ENCODE results near the gene SUGCT. TPM values are rescaled to one million over a fixed set of nuclear protein-coding genes. Genes with fewer than 3 reads are reported as not detected.
"Not testable (repeated sequence)": the region's sequence is repeated elsewhere in the genome, so short reads cannot be mapped to it uniquely, and the experiment has no call there.

The SUGCT gene
- total RNA-seq, 6 donors from 2014 or later = 1.4 to 3.1 (median 1.7) TPM; not detected in 1

DNA sequence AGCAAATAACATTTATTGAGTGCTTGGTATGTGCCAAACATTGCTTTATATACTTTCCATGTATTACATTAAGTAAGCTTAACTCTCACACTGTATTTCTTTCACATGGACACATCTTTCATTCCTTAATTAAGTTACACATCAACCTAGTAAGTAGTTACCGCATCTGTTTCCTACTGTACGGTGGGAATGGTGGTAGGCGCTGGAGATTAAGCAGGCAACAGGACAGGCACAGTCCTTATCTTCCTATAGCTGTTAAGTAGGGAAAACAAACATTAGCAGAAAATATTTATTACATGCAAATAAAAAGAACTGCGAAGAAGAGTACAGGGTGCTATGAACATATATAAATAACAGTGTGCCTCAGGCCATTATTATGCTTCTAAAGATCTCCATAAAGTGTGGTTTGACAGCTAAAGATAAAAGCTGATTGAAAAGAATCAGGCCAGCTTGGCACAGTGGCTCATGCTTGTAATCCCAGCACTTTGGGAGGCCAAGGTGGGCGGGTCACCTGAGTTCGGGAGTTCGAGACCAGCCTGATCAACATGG lies 105.0 kb downstream of the SUGCT start:
- Histone ChIP-seq H3K4me1 (no peaks in the 10 kb centered on the region), H3K4me3 (no peak overlapping the region), H3K27ac (no peak overlapping the region), H3K27me3 (no peaks in the 10 kb centered on the region), H3K36me3 (no peaks in the 10 kb centered on the region), H3K9me3 (no peaks in the 10 kb centered on the region)
- no peak for DNase-seq
- 86 to 89% methylated on average over 7 of the region's 7 CpGs for whole genome bisulfite sequencing, 2 donors
- ATAC-seq (ENCODE audit: low FRiP score in 2 of 2) = no peak
- TF ChIP-seq EP300 (IDR thresholded peaks at IDR 0.05) = no peak

DNA sequence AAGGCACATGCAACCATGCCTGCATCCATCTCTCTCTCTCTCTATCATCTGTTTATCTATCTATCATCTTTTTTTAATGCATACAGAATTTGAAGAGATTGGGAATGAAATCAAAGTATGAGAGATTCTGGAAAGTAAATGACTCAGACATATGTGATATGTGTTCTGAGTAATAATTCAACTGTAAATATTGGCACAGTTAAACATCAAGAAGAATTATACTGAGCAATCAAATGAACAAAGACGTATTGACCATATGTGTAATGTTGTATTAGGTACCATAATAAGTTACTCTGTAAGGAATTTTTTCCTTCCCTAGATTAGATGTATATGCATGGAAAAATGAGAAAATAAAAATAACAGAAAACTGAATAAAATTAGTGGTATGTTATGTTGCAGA lies 108.3 kb downstream of the SUGCT start:
- Histone ChIP-seq H3K27ac (no peak overlapping the region), H3K9me3 (no peaks in the 10 kb centered on the region), H3K27me3 (no peaks in the 10 kb centered on the region), H3K4me3 (no peak overlapping the region), H3K36me3 (no peaks in the 10 kb centered on the region), H3K4me1 (no peaks in the 10 kb centered on the region)
- no peak for TF ChIP-seq POLR2AphosphoS5 (IDR thresholded peaks at IDR 0.05)
- TF ChIP-seq, protein P1, sequence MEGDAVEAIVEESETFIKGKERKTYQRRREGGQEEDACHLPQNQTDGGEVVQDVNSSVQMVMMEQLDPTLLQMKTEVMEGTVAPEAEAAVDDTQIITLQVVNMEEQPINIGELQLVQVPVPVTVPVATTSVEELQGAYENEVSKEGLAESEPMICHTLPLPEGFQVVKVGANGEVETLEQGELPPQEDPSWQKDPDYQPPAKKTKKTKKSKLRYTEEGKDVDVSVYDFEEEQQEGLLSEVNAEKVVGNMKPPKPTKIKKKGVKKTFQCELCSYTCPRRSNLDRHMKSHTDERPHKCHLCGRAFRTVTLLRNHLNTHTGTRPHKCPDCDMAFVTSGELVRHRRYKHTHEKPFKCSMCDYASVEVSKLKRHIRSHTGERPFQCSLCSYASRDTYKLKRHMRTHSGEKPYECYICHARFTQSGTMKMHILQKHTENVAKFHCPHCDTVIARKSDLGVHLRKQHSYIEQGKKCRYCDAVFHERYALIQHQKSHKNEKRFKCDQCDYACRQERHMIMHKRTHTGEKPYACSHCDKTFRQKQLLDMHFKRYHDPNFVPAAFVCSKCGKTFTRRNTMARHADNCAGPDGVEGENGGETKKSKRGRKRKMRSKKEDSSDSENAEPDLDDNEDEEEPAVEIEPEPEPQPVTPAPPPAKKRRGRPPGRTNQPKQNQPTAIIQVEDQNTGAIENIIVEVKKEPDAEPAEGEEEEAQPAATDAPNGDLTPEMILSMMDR (IDR thresholded peaks at IDR 0.05) = no peak
- TF ChIP-seq EP300 (IDR thresholded peaks at IDR 0.05) = no peak
- TF ChIP-seq POLR2A (IDR thresholded peaks at IDR 0.05) = no peak
- WGBS, 2 donors = 87 to 92% methylated on average over 1 of the region's 1 CpG
- no peak for ATAC-seq (ENCODE audit: low FRiP score in 2 of 2)
- no peak for DNase-seq

DNA sequence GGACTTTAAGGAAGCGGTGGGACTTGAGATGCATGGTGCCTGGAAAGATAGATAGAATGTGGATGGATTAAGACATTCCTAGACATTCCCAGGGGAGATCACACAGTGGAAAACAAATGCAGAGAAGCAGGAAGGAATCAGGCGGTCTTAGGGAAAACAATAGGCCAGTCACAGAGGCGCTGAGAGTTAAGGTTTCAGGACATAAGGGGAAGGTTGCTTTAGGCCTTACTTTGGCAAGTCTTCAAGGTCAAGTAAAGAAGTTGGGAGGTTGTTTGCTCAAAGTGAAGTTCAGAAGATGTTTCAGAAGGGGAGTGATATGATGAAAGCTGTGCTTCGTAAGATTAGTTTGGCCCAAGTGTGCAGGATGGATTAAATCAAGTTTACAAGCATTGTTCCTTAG lies 109.4 kb downstream of the SUGCT start:
- H3K4me1 ChIP-seq = no peaks in the 10 kb centered on the region
- H3K27ac ChIP-seq = no peak overlapping the region
- ATAC-seq (ENCODE audit: low FRiP score in 2 of 2) (no peak), DNase-seq (no peak)
- H3K4me3 ChIP-seq = no peak overlapping the region
- no peaks in the 10 kb centered on the region for H3K9me3 ChIP-seq
- H3K36me3 ChIP-seq = no peaks in the 10 kb centered on the region
- TF ChIP-seq EP300 (IDR thresholded peaks at IDR 0.05) = no peak
- TF ChIP-seq POLR2A (IDR thresholded peaks at IDR 0.05) = no peak
- no peak for TF ChIP-seq POLR2AphosphoS5 (IDR thresholded peaks at IDR 0.05)
- TF ChIP-seq, protein P1 (IDR thresholded peaks at IDR 0.05) = no peak
- no peaks in the 10 kb centered on the region for H3K27me3 ChIP-seq
- WGBS, 2 donors = 74 to 76% methylated on average over 4 of the region's 4 CpGs

DNA sequence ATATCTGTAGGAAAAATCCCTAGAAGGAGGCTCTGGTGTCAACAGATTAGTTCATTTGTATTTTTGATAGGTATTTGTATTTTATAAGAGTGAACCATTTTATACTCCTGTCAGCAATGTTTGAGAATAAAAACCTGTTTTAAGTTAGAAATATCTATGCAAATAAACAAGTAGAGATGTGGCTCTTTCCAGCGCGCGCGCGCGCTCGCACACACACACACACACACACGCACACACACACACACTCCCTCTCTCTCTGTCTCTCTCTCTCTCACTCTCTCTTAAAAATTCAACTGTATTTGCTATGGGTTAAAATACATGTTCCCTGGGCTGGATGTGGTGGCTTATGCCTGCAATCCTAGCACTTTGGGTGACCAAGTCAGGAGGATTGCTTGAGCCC lies 113.9 kb downstream of the SUGCT start:
- H3K4me1 ChIP-seq = no peaks in the 10 kb centered on the region
- H3K27ac ChIP-seq = no peak overlapping the region
- no peak for ATAC-seq (ENCODE audit: low FRiP score in 2 of 2)
- peak in 1 of 2 donors; percentile 52 for DNase-seq
- H3K9me3 ChIP-seq = no peaks in the 10 kb centered on the region
- H3K36me3 ChIP-seq = no peaks in the 10 kb centered on the region
- no peaks in the 10 kb centered on the region for H3K27me3 ChIP-seq
- TF ChIP-seq EP300 (IDR thresholded peaks at IDR 0.05) (no peak), POLR2A (IDR thresholded peaks at IDR 0.05) (no peak), POLR2AphosphoS5 (IDR thresholded peaks at IDR 0.05) (no peak)
- TF ChIP-seq, protein P1 (IDR thresholded peaks at IDR 0.05) = no peak
- 77 to 82% methylated on average over 8 of the region's 8 CpGs for WGBS, 2 donors
- no peak overlapping the region for H3K4me3 ChIP-seq

DNA sequence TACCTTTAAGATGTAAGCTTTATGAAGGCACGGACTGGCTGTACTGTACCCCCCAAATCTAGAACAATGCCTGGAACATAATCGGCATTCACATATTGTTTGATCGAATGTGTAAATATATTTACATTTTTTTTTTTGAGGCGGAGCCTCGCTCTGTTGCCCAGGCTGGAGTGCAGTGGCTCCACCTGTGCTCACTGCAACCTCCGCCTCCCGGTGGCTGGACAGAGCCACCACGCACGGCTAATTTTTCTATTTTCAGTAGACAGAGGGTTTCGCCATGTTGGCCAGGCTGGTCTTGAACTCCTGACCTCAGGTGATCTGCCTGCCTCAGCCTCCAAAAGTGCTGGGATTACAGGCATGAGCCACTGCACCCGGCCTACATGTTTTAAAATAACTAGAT lies 118.6 kb downstream of the SUGCT start:
- not testable (repeated sequence) for H3K27ac ChIP-seq; H3K36me3 ChIP-seq; H3K9me3 ChIP-seq; H3K4me1 ChIP-seq; H3K27me3 ChIP-seq; DNase-seq; ATAC-seq (ENCODE audit: low FRiP score in 2 of 2); H3K4me3 ChIP-seq
- WGBS, 2 donors = 90 to 95% methylated on average over 11 of the region's 11 CpGs

DNA sequence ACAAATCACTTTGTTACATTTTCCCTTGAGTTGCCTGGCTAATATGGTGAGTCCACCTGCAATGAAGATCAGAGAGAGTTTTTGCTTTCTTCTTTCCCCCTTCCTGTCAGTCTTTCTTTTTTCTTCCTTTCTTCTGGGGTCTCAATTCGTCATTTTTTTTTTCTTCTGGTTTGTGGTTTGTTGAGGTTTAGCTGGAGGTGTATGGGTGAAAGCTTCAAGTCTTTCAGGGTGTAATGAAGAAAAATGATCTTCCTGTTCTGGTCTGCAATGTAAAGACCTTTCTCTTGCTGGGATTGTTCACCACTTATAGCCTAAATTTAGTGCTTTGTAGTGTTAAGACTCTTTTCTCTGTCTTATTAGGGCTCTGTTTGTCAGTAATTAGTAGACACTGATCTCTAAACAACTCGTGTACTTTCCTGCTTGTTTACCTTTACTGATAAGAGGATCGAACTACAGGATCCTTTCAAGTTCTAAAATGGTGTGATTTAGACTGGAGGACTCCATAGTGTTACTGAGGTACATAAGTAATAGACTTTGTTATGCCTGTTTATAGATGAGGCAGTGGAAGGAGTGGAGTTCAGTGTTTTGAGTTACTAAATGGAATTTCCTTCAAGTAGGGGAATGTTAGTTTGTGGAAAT lies 129.1 kb downstream of the SUGCT start:
- ATAC-seq (ENCODE audit: low FRiP score in 2 of 2) (no peak), DNase-seq (no peak)
- 36 to 42% methylated on average over 3 of the region's 3 CpGs for WGBS, 2 donors
- Histone ChIP-seq H3K4me1 (no peaks in the 10 kb centered on the region), H3K4me3 (no peak overlapping the region), H3K36me3 (no peaks in the 10 kb centered on the region), H3K27me3 (no peaks in the 10 kb centered on the region), H3K9me3 (no peaks in the 10 kb centered on the region), H3K27ac (no peak overlapping the region)
- TF ChIP-seq, protein P1 (IDR thresholded peaks at IDR 0.05) = no peak
- TF ChIP-seq POLR2A (IDR thresholded peaks at IDR 0.05) = no peak
- no peak for TF ChIP-seq POLR2AphosphoS5 (IDR thresholded peaks at IDR 0.05)
- no peak for TF ChIP-seq EP300 (IDR thresholded peaks at IDR 0.05)
